Parathyroid adenoma (tissue), 2 donors: ENCODE measurements around the gene GPC5.
A peak's percentile ranks its signal among the peaks of the same experiment; 100 is the strongest.

Experiments
- H2AFZ ChIP-seq: fragments of 300-600 bp; sonication (generic); one replicate; pipeline ENCODE4 v1.7.0; 2017; ENCODE audit warnings: antibody characterized with exemption, mild to moderate bottlenecking
- H3K27ac ChIP-seq: fragments of 300-600 bp; sonication (generic); one replicate; pipeline ENCODE4 v1.7.0; 2017
- H3K27me3 ChIP-seq: fragments of 300-600 bp; sonication (generic); one replicate; pipeline ENCODE4 v1.7.0; 2017; ENCODE audit warnings: low read length; ENCODE audit not compliant: control insufficient read depth, insufficient read depth
- H3K36me3 ChIP-seq: fragments of 300-600 bp; sonication (generic); one replicate; pipeline ENCODE4 v1.7.0; 2017; ENCODE audit warnings: low read length; ENCODE audit not compliant: control insufficient read depth, insufficient read depth
- H3K4me1 ChIP-seq: fragments of 300-600 bp; sonication (generic); one replicate; pipeline ENCODE4 v1.7.0; 2017; ENCODE audit warnings: control low read depth
- H3K4me2 ChIP-seq: fragments of 300-600 bp; sonication (generic); one replicate; pipeline ENCODE4 v1.7.0; 2017; ENCODE audit warnings: low read length
- H3K4me3 ChIP-seq: fragments of 300-600 bp; sonication (generic); one replicate; pipeline ENCODE4 v1.7.0; 2017; ENCODE audit warnings: low read depth, low read length
- H3K79me2 ChIP-seq: fragments of 300-600 bp; sonication (generic); one replicate; pipeline ENCODE4 v1.7.0; 2017; ENCODE audit warnings: control low read depth
- H3K9ac ChIP-seq: fragments of 300-600 bp; sonication (generic); one replicate; pipeline ENCODE4 v1.7.0; 2017; ENCODE audit warnings: mild to moderate bottlenecking
- H3K9me3 ChIP-seq: fragments of 300-600 bp; sonication (generic); one replicate; pipeline ENCODE4 v1.7.0; 2017; ENCODE audit warnings: low read length; ENCODE audit not compliant: control insufficient read depth
- CTCF ChIP-seq: fragments of 300-600 bp; sonication (generic); IDR thresholded peaks from one replicate; pipeline ENCODE4 v1.7.0; 2017; ENCODE audit warnings: antibody characterized with exemption, mild to moderate bottlenecking
- donor health status: primary hyperparathyroidism.

The GPC5 gene

GRCh38 chr13:92578358-92578757, 1179.9 kb downstream of the GPC5 start:
- Histone ChIP-seq H3K27me3 (no peaks in the 10 kb centered on the region), H3K79me2 (no peaks in the 10 kb centered on the region), H3K9ac (no peak overlapping the region), H3K4me2 (no peak overlapping the region), H3K36me3 (no peaks in the 10 kb centered on the region), H3K4me1 (no peaks in the 10 kb centered on the region), H3K27ac (no peak overlapping the region), H2AFZ (no peak overlapping the region), H3K4me3 (no peak overlapping the region), H3K9me3 (no peaks in the 10 kb centered on the region)
- TF ChIP-seq CTCF = no peak

- H3K27me3 ChIP-seq = no peaks in the 10 kb centered on the region
- H3K9ac ChIP-seq = no peak overlapping the region
- no peak overlapping the region for H3K27ac ChIP-seq
- H3K4me2 ChIP-seq = no peak overlapping the region
- no peaks in the 10 kb centered on the region for H3K4me1 ChIP-seq
- no peak overlapping the region for H2AFZ ChIP-seq
- no peaks in the 10 kb centered on the region for H3K79me2 ChIP-seq
- H3K9me3 ChIP-seq = no peaks in the 10 kb centered on the region
- no peak overlapping the region for H3K4me3 ChIP-seq
- no peaks in the 10 kb centered on the region for H3K36me3 ChIP-seq
- no peak for TF ChIP-seq CTCF
These were observed 1191.5 kb downstream of the GPC5 start for GRCh38 chr13:92589955-92590354.

- Histone ChIP-seq H3K4me2 (peak overlapping the region; percentile 9), H2AFZ (no peak overlapping the region), H3K9ac (no peak overlapping the region), H3K4me1 (no peaks in the 10 kb centered on the region), H3K27ac (no peak overlapping the region), H3K27me3 (no peaks in the 10 kb centered on the region), H3K4me3 (no peak overlapping the region), H3K79me2 (no peaks in the 10 kb centered on the region), H3K36me3 (no peaks in the 10 kb centered on the region), H3K9me3 (no peaks in the 10 kb centered on the region)
- no peak for TF ChIP-seq CTCF
These were observed 1192.1 kb downstream of the GPC5 start for GRCh38 chr13:92590503-92590908.

GRCh38 chr13:92591117-92591516, 1192.7 kb downstream of the GPC5 start:
- no peaks in the 10 kb centered on the region for H3K36me3 ChIP-seq
- H3K4me3 ChIP-seq = no peak overlapping the region
- H3K27me3 ChIP-seq = no peaks in the 10 kb centered on the region
- no peaks in the 10 kb centered on the region for H3K9me3 ChIP-seq
- no peak overlapping the region for H3K27ac ChIP-seq
- no peaks in the 10 kb centered on the region for H3K4me1 ChIP-seq
- H3K9ac ChIP-seq = no peak overlapping the region
- no peak for TF ChIP-seq CTCF
- no peak overlapping the region for H2AFZ ChIP-seq
- H3K4me2 ChIP-seq = no peak overlapping the region
- no peaks in the 10 kb centered on the region for H3K79me2 ChIP-seq

- Histone ChIP-seq H3K4me1 (no peaks in the 10 kb centered on the region), H3K4me2 (no peak overlapping the region), H3K36me3 (no peaks in the 10 kb centered on the region), H3K9ac (no peak overlapping the region), H3K27ac (no peak overlapping the region), H2AFZ (no peak overlapping the region), H3K79me2 (no peaks in the 10 kb centered on the region), H3K4me3 (no peak overlapping the region), H3K9me3 (no peaks in the 10 kb centered on the region), H3K27me3 (no peaks in the 10 kb centered on the region)
- TF ChIP-seq CTCF = no peak
These were observed 1194.3 kb downstream of the GPC5 start for GRCh38 chr13:92592757-92593156.
